Midbrain (tissue), 1 donor: ENCODE results near the gene SYTL1.

ENCODE experiments used
- DNase-seq: peaks from one replicate; lab custom pipeline; 2025; lab: John Stamatoyannopoulos, UW

The SYTL1 gene

DNA sequence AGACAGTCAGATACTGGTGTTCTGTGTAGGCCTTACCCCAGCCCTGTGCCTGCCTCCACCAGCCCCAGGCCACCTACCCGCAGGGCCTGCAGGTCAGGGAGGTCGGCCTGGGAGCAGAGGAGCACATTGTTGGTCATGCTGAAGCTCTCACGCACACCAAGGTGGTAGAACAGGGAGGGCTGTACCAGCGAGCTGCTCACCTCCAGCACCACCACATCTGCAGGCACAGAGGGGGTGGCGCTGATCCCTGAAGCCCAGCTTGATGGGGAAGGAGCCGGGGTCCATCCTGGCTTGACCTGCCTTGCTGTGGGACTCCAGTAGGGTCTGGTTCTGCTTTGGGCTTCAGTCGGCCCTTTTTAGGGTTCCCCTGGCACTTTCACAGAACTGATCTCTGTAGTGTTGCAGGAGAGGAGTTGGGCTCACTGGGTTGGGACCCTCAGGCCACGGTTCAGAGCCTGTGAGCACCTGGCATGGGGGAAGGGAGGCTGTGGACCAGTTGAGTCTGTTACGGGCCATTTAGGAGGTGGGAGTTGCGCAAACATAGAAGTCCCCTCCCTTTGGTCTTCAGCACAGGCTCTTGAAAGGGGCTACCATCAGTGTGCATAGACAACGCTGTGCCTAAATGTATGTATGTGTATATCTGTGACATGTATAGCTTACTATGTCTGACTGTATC is 23.0 kb downstream of the SYTL1 start:
- DNase-seq: no peak

DNA sequence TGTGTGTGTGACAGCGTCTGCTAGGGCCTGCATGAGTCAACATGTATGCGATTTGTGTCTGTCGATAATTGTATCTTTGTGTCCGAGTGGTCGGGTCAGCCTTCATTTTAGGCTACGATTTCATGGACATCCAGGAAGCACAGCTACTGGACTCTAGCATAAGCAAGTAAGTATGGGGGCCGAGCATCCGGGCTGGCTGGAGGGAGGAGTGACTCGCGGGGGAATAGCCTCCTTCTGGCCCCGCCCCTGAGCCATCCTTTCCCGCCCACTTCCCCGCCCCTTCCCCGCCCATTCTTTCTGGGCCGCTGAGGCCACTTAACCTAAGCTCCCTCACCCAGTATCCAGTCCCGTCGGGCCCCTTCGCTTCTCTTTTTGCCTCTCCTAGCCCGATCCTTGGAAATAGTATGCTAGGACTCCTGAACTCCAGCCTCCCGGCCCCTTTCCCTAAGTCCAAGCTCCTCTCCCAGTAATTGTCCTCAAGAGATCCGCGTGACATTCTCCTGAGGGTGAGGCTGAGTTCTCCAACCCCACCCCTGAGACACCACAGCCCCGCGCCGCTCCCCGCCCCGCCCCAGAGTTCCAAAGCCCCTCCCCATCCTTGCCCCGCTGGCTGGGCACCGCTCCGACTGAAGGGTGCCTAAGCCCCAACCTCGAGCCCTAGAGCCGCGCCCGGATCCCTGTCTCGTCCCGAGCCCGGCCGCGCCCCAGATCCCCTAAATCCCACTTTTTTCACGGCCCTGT is 23.7 kb downstream of the SYTL1 start:
- peak; percentile 82 for DNase-seq

DNA sequence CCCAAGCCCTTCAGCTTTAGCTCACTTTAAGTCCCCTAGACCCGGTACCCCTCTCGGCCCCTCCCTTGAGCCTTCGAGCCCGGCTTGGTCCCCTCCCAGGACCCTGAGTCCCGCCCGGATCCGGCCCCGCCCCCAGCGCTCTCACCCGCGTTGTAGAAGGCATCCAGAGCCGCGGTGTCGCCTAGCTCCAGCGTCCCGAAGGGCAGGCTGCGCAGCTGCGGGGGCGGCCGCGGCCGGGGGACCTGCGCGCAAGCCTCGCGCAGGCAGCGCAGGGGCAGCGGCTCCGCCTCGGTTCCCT is 24.2 kb downstream of the SYTL1 start:
- peak; percentile 63 for DNase-seq

DNA sequence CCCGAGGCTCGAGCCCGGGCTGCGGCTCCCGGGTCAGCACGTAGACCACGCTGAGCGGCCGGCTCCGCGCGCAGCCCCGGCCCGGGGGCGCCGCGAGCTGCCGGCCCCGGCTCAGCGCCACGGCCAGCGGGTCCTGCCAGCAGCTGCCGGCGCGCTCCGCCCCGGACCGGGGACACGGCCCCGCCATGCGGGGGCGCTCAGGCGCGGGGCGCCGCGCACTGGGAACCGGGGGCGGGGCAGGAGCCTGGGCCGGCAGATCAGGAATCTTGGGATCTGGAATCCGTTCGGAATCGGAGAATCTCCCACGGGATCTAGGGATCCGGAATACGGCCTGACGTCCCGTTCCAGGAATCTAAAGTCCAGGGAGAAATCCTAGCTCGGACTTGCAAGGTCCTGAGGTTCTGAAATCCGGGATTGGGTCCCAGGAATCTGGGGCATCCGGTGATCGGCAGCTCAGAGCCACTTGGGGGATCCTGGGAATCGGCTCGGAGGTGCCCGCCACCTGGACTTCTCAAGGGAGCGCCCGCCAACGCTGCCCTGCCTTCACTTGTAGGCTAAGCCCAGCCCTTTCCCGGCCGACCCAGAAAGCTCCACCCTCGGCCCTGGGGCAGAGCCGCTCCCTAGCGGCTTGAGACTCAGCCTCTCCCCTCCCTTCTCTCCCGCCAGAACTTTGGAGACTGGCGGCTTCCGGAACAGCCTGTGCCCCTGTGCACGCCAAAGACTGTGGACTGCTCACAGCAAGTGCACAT is 24.8 kb downstream of the SYTL1 start, which contains the start of gene MAP3K6:
TSS of gene MAP3K6 (minus strand) at position 551 of the 749 bp plus-strand sequence. CDS start at position 187, 364 bp downstream.
- DNase-seq: peak; percentile 57

DNA sequence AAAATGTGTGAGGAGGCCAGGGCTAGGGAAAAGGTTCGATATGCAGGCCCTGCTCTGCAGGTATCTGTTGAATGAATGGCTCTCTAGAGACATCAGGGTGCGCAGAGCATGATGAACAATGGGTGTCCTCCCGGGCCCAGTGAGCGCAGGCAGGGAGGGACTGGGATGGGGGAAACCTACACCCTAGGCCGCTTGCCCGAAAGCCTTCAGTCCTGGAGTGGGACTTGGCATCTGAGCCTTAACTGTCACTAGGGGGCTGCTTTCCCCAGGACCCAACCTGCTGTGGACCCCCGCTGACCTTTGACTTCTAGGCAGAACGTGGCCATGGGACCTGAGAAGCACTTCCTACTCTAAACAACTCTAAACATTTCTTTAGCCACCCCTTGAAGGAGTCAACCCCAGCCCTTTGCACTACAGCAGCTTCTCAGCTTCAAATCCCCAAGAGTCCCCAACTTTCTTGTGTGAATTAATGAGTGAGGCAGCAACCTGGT is 25.4 kb downstream of the SYTL1 start:
- DNase-seq: no peak

DNA sequence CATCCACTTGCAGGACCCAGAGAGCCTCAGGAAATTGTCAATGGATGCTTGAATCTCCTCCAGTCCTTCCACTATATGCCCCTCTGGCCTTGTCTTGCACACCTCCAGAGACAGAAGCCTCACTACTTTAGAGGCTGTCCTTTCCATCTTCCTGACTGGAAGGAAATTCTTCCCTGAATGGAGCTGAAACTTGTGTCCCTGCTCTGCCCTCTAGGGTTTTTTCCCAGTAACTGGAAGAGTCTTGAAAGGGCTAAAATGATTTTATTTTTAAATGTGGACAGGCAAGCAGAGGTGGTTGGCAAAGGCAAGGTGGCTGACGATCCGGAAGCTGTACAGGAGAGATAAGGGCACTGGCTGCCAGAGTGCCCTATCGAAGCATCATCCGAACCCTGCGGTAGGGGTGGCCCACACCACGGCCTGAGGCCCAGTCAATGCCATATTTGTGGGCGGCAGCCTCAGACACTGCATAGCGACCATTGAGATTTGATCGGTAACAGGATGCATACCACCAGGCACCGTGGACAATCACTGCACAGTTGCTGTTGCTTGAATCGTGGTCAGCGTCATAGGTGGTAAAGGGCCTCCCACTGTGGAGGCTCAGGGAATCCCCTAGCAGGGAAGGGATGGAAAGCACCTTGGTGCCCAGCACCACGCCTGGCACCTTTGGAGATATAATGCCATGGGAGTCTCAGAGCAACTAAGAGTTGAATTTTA is 27.2 kb downstream of the SYTL1 start:
- no peak for DNase-seq

DNA sequence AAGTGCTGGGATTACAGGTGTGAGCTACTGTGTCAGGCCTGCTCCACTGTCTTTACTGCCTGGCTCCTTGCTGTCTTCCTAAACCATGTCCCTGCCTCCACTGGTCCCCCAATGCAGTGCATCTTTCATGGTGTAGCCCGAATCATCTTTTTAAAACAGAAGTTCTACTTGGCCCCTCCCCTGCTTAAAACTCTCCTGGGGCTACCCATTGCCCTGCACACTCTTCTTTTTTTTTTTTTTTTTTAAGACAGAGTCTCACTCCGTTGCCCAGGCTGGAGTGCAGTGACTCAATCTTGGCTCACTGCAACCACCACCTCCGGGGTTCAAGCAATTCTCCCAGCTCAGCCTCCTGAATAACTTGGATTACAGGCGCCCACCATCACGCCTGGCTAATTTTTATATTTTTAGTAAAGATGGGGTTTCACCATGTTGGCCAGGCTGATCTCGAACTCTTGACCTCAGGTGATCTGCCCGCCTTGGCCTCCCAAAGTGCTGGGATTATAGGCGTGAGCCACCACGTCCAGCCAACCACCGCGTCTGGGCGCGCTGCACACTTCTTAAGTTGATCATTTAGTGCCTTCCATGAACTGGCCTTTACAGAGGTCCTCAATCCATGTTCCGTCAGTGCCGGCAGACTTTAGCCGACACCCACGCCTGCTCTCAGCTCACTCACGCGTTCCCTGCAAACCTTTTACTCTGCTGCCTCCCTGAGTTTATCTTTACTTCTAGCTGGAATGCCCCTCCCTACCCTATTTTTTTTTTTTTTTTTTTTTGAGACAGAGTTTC is 30.4 kb downstream of the SYTL1 start:
- no peak for DNase-seq

DNA sequence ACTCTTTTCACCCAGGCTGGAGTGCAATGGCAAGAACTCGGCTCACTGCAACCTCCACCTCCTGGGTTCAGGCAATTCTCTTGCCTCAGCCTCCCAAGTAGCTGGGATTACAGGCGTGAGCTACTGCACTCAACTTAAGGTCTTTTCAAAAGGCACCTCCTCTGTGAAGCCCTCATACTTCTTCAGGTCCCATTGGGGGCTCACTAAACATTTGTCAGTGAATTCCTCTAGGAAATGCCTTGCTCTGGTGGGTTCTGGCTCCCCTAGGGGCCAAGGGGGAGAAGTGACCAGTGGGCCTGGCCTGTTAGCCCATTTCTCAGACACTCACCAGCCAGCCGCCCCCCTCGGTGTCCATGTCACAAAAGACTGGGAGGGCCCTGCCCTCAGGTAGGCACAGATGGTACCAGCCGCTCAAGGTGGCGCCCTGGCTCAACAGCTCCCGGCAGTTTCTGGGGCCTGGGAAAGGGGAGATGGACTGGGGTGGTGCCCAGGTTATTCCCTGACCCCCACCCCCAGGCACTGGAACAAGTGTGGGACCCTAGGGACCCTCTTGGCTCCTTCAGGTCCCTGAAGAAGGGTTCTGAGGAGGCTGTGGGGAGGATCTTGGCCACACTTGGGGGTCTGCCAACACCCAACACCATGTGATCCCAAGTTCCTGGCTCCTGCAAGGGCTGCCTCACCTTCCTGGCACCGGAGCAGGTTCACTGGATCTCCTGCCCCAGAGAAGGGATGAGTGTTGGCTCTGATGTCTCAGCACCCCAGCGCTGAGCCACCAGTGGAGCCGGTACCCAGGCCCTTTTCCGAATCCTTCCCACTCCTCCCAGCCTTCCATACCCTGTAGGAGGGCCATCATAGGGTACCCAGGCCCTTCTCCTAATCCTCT is 31.2 kb downstream of the SYTL1 start:
- DNase-seq: no peak

DNA sequence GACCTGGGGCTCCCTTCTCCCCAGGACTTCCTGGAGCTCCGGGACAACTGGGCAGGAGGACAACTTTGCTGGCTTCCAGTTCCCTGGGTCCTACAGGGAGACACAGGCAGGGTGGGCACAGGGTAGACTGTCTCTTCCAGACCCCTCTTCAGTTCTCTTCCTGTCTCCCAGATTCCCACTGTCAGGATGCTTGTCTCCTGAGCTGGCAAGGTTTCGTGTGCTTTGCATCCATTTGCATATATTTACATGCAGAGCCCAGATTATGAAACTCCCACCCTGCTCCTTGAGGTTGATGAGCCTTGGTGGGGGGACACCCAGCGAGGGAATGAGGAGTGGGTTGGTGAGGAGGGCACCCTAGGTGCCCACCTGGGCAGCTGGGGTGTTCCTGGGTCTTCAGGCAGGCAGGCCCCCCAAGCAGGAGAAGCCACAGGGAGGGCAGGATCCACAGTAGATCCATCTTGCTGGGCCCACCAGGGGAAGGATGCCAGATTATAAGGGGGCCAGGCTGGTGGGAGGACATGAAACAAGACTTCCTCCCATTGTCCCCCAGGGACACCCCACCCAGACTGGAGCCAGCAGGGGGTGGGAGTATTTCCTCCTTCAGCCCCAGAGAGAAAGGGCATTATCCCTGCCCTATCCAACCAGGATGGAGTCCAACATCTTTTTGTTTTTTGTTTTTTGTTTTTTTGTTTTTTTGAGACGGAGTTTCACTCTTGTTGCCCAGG is 32.7 kb downstream of the SYTL1 start, which contains the start of gene FCN3:
TSS of gene FCN3 (minus strand) at position 463 of the 725 bp plus-strand sequence. CDS start at position 457, 6 bp downstream.
- DNase-seq: no peak

DNA sequence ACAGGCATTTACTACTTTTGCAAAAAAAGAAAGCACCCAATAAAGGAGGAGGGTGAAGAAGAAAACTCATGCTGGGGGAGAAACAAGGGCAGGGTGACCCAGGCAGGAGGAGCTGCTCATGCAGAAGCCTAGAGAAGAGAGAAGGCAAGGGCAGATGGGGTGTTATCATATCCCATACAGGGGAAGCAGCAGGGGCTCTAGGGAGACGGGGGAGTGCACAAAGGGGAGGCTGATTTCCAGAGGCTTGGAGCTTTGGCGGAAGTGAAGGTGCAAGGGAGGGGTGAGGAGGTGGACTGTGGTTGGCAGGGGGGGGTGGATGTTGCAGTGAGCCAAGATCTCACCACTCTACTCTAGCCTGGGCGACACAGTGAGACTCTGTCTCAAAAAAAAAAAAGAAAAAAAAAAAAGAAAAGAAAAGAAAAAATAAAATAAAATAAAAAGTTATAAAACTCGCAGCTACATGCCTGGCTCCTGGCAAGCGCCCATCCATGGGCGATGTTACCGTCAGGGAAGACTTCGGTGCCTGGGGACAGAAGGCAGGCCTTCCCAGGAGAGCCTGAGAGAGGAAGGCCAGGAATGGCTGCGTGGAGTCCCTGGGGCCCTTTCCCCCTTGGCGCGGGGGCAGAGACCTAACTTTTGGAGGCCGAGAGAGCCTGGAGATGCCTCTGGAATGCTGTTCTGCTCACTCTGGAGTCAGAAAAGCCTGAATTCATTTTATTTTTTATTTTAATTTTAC is 36.1 kb downstream of the SYTL1 start:
- DNase-seq: no peak

DNA sequence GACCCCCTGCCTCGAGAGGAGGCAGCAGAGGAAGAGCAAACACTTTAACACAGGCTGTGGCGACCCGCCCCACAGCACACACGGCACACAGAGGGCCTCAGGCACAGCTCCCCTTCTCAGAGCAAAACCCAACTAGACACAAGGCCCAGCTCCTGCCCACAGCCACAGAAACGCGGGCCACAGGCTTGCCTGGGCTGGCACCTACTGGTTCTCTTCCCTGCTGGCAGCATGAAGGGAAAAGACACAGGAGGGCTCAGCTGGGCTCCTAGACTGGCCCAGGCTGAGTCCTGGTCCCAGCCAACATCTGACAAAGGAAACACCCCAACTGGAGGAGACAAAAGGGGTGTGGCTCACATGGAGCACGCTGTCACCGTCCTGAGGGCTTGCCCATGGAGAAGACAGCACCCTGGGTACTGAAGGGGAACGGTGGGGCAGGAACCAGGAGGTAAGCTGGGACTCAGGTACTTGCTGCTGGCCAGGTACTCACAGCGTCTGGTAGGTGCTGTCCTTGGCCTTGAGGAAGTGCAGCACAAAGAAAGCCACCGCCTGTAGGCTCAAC is 37.8 kb downstream of the SYTL1 start:
- DNase-seq: no peak

DNA sequence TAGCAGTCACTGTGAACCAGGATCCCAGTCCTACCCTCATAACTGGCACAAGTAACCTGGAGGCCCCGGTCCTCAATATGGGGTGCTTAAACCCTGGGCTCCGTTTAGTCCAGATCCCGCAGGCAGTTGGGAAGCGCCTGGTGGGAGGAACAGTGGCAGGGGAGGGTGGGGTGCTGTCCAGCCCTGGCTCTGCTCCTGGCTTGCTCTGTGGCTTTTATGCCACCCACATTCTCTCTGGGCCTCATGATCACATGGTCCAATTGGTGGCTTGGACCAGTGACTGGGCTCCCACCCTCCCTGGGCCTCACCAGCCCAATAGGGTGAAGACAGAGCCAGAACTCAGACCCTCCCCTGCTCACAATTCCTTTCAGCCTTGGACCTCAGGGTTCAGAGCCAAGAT is 38.4 kb downstream of the SYTL1 start:
- DNase-seq: no peak

DNA sequence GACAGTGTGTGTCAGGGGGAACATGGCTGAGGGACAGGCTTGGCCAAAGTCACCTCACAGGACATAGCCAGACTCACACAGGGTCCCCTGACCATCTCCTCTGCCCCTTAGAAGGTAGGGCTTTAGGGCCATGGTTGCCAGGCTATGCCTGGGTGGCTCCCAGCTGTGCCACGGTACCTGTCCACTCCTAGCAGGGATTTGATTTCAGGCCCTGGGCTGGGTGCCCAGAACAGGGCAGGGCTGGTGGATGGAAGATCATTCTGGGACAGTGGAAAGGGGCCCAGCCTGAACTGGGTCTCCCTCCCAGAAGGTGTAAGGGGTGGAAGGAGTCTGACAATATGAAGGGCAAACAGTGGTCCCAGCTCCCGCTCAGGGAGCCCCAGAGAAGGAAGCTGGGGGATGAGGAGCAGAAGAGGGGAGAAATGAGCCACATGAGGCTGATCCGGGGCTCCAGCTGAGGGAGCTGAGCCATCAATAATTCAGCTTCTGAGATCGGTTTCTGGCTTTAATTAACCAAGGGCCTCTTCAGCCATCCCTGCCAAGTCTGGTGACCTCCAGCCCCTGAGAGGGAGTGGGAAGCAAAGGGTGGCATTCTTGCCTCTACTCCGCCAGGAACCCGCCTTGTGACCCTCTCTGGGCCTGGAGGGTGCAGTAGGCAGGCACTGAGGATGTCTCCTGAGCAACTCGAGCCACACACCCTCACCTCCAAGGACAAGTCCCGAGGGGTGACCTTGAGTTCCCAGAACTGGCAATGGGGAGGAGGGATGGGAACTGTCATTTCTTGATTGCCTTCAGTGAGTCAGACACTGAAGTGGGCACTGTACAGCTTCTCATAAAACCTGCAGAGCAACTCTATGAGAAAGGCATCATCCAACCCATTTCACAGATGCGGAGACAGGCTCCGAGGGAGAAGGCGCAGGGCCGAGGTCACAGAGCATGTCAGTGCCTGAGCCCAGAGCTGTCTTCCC is 39.2 kb downstream of the SYTL1 start:
- no peak for DNase-seq

DNA sequence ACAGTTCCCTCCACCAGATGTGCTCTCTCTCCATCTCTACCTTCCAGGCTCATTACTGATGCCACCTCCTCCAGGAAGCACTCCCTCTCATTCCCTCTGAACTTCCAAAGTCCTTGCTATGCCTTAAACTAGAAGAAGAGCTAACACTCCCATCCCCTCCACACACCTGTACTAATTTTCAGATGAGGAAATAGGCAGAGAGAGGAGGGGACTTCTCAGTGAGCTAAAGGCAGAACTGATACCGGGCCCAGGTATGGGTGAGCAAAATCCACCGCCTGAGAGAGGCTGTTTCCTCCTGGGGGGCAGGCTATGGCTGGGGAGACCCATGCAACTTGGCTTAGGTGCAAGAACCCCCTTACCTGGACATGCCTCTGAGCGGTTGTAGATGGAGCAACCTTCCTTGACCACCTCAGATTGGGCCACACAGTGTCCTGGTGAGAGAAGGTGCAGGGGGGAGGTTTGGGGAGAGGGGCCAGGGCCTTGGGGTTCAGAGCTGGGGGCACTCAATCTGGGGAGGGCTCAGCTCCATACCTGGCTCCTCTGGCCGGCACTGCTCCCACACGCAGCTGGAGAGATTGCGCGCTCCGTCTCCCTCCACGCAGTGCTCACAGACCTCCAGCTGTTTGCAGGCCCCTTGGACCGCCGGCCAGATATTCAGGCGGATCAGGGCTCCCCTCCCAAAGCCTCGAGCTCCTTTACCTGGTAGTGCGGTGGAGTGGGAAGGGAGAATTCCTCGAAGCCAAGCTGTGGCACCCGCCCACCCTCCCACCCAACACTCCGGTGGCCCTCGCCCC is 40.3 kb downstream of the SYTL1 start:
- no peak for DNase-seq

DNA sequence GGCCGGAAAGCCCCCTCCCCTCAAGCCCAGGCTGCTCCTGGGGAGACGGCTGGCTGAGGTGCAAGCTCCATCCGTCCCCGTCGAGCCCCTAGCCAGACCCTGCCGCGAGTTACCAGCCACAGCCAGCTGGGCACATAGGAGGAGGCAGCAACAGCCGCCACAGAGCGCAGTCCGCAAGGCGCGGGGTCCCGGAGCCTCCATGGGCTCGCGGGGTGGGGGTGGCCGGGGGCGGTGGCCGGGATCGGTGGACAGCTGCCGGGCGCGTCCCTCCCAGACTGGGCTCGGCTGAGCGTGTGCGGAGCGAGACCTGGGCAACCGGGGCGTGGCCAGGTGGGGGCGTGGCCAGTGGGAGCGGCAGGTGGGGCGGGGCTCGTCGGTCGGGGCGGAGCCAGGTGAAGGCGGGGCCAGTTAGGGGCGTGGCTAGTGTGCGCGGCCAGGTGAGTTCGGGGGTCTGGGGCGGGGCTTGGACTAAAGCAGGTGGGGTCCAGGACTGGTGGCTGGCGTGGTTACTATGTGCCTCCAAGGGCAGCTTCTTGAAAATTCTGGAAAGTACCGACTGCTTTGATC is 41.3 kb downstream of the SYTL1 start, which contains the start of gene CD164L2:
TSS of gene CD164L2 (minus strand) at position 295 of the 567 bp plus-strand sequence. CDS start at position 201, 94 bp downstream.
- no peak for DNase-seq

DNA sequence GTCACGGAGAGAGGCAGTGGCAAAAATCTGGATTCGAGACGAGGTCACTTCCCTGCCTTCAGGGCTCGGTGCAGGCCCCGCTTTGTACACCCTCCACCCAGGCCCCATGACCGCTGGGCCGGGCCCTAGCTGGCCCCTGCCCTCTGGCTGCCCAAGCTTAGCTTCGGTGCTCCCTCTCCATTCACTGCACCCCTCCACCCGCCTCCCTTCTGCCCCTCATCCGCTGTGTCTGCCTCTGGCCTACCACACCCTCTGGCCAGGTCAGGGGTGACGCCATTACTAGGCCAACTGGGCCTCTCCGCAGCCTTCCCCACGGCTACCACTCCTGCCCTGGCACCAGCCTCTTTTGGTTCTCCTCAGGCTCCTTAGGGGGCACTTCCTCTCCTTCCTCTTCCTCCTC is 41.8 kb downstream of the SYTL1 start:
- DNase-seq: no peak
